Upper lobe of left lung (tissue), 6 donors: ENCODE data around the gene GLP1R. TPM values are rescaled to one million over a fixed set of nuclear protein-coding genes. Genes with fewer than 3 reads are reported as not detected.

Experiments used
- ATAC-seq, 2 donors: fragments of 200-7000 bp; cut with Tn5 transposase; one replicate each; pipeline ENCODE4 v1.9.1; 2022; ENCODE audit warnings: mild to moderate bottlenecking in 2 of 2, moderate library complexity in 2 of 2; ENCODE audit not compliant: low FRiP score in 2 of 2
- DNase-seq, 2 donors: peaks; one replicate each; pipeline ENCODE4 v3.0.0-alpha.2; 2019 to 2020
- H3K27ac ChIP-seq, 4 donors: fragments of 200-600 bp; sonication (generic); one replicate each; pipeline ENCODE4 v1.5.1; 2016 to 2019
- H3K27me3 ChIP-seq, 4 donors: fragments of 200-600 bp; sonication (generic); one replicate each; pipeline ENCODE4 v1.5.1; 2017 to 2019
- H3K36me3 ChIP-seq, 4 donors: fragments of 200-600 bp; sonication (generic); one replicate each; pipeline ENCODE4 v1.5.1; 2016 to 2019
- H3K4me1 ChIP-seq, 4 donors: fragments of 200-600 bp; sonication (generic); one replicate each; pipeline ENCODE4 v1.5.1; 2018 to 2019
- H3K4me3 ChIP-seq, 4 donors: fragments of 200-600 bp; sonication (generic); one replicate each; pipeline ENCODE4 v1.5.1; 2017 to 2019; ENCODE audit warnings: mild to moderate bottlenecking in 2 of 4, moderate library complexity in 1 of 4
- H3K9me3 ChIP-seq, 4 donors: fragments of 200-600 bp; sonication (generic); one replicate each; pipeline ENCODE4 v1.5.1; 2018 to 2019
- CTCF ChIP-seq, 6 experiments: fragments of 450-650 bp in 4 of 6; fragments of 200-600 bp in 2 of 6; sonication (generic) in 2 of 6; IDR thresholded peaks; one replicate each; pipeline ENCODE4 v1.5.1; 2016 to 2019; ENCODE audit warnings: antibody characterized with exemption in 6 of 6
- EP300 ChIP-seq, 4 donors: sonication (generic); formaldehyde crosslinking; IDR thresholded peaks; one replicate each; pipeline ENCODE4 v1.5.1; 2017; ENCODE audit warnings: antibody characterized with exemption in 4 of 4, control low read depth in 2 of 4
- POLR2A ChIP-seq, 4 donors: fragments of 450-650 bp; IDR thresholded peaks; one replicate each; pipeline ENCODE4 v1.5.1; 2016 to 2017; ENCODE audit warnings: antibody characterized with exemption in 4 of 4, mild to moderate bottlenecking in 2 of 4
- POLR2AphosphoS5 ChIP-seq, 2 donors: sonication (generic); formaldehyde crosslinking; IDR thresholded peaks; one replicate each; pipeline ENCODE4 v1.5.1; 2017; ENCODE audit warnings: antibody characterized with exemption in 2 of 2
- WGBS, 2 donors: methylation state at CpG; one replicate each; pipeline ENCODE4 v1.1.5; 2017 to 2018; 5-methylcytosine and 5-hydroxymethylcytosine counted together
- total RNA-seq, 6 donors: library from RNA; depleted of rRNA in 4 of 6; stranded (reverse); fragments of >200 nt in 4 of 6; gene quantifications; one replicate each; pipeline versions ENCODE4 v1.1.0 to v1.2.1, GENCODE V29; 2016 to 2021
- donor health status: DM: no; HTN: no; CAD: no; lungs with moderate emphysema.
- donor health status: DM: no; HTN: yes; CAD: no; lungs with severe emphysema.

GLP1R gene
- total RNA-seq, 6 donors from 2014 or later, result 0.09 to 0.24 TPM; not detected in 4

GRCh38 chr6:39078695-39079094 is 30.1 kb downstream of the GLP1R start:
- WGBS, 2 donors, result 87 to 100% methylated on average over 1 to 3 of the region's 3 CpGs
- no peaks in the 10 kb centered on the region for H3K36me3 ChIP-seq
- ATAC-seq, result no peak
- TF ChIP-seq EP300 (IDR thresholded peaks at IDR 0.05), result no peak
- no peak for TF ChIP-seq POLR2AphosphoS5 (IDR thresholded peaks at IDR 0.05)
- no peak for TF ChIP-seq CTCF (IDR thresholded peaks at IDR 0.05)
- TF ChIP-seq POLR2A (IDR thresholded peaks at IDR 0.05), result no peak
- H3K4me1 ChIP-seq, result no peaks in the 10 kb centered on the region
- H3K9me3 ChIP-seq, result no peaks in the 10 kb centered on the region
- no peak overlapping the region for H3K27ac ChIP-seq
- no peaks in the 10 kb centered on the region for H3K27me3 ChIP-seq
- H3K4me3 ChIP-seq, result no peak overlapping the region
- peak in 1 of 2 donors; percentile 12 for DNase-seq

GRCh38 chr6:39079197-39080125 is 30.9 kb downstream of the GLP1R start:
- WGBS, 2 donors, result 74 to 80% methylated on average over 7 to 8 of the region's 8 CpGs
- TF ChIP-seq EP300 (IDR thresholded peaks at IDR 0.05) (no peak), POLR2A (IDR thresholded peaks at IDR 0.05) (no peak), CTCF (IDR thresholded peaks at IDR 0.05) (no peak), POLR2AphosphoS5 (IDR thresholded peaks at IDR 0.05) (no peak)
- ATAC-seq (no peak), DNase-seq (peak in 1 of 2 donors; percentile 12)
- no peaks in the 10 kb centered on the region for H3K9me3 ChIP-seq
- H3K4me3 ChIP-seq, result no peak overlapping the region
- H3K27me3 ChIP-seq, result no peaks in the 10 kb centered on the region
- H3K4me1 ChIP-seq, result no peaks in the 10 kb centered on the region
- H3K36me3 ChIP-seq, result no peaks in the 10 kb centered on the region
- H3K27ac ChIP-seq, result no peak overlapping the region

GRCh38 chr6:39080246-39080875 is 31.8 kb downstream of the GLP1R start:
- 85 to 91% methylated on average over 2 to 5 of the region's 5 CpGs for WGBS, 2 donors
- ATAC-seq (no peak), DNase-seq (no peak)
- Histone ChIP-seq H3K4me3 (no peak overlapping the region), H3K27ac (no peak overlapping the region), H3K36me3 (no peaks in the 10 kb centered on the region), H3K4me1 (no peaks in the 10 kb centered on the region), H3K9me3 (no peaks in the 10 kb centered on the region), H3K27me3 (no peaks in the 10 kb centered on the region)
- TF ChIP-seq POLR2A (IDR thresholded peaks at IDR 0.05) (no peak), EP300 (IDR thresholded peaks at IDR 0.05) (no peak), POLR2AphosphoS5 (IDR thresholded peaks at IDR 0.05) (no peak), CTCF (IDR thresholded peaks at IDR 0.05) (no peak)

- TF ChIP-seq EP300 (IDR thresholded peaks at IDR 0.05) (no peak), CTCF (IDR thresholded peaks at IDR 0.05) (no peak), POLR2A (IDR thresholded peaks at IDR 0.05) (no peak), POLR2AphosphoS5 (IDR thresholded peaks at IDR 0.05) (no peak)
- H3K27ac ChIP-seq, result no peak overlapping the region
- WGBS, 2 donors, result 77 to 84% methylated on average over 7 to 8 of the region's 8 CpGs
These were observed 33.7 kb downstream of the GLP1R start for GRCh38 chr6:39082310-39082709.

More at GRCh38 chr6:39082310-39082709, 33.7 kb downstream of the GLP1R start:
- DNase-seq (no peak), ATAC-seq (no peak)
- Histone ChIP-seq H3K36me3 (no peaks in the 10 kb centered on the region), H3K4me1 (no peaks in the 10 kb centered on the region), H3K4me3 (no peak overlapping the region), H3K27me3 (no peaks in the 10 kb centered on the region), H3K9me3 (no peaks in the 10 kb centered on the region)
